Measurements from ENCODE around the gene TCERG1L. TPM values are rescaled to one million over a fixed set of nuclear protein-coding genes. Genes with fewer than 3 reads are reported as not detected.

Gene TCERG1L
- polyA plus RNA-seq, 1 donor from 2014 or later = 0.53 TPM

DNA sequence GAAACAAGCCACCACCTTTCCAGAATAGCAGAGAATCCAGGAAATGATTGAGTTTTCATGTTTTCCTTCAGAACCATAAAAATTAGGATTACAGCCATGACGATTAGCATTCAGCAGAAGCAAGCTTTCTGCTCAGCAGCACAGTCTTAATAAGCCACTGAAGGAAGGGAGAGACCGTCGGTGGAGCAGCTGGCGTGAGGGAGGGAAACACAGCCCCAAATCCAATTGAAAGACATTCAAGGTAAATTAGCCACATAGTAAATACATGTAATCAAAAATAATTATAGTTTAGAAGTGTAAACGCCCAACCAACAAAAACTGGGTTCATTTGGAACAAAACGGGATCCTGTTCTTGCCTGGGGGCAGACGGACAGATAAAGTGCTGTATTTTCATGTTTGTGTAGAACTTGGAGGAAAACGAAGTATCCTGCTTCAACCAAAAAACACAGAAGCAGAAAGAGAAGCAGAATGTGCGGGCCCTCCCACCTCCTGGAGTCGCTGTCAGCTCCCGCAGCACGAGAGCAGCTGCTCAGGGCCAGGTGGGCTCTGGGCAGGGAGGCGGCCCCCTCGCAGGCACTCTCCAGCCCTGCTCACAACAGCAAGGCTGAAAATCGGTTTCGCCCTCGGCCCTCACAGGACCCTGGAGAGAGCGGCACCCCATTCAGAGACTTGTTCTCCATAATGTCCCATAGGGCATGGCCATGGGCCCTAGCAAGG, 84.9 kb downstream of the TCERG1L start:
- Histone ChIP-seq H3K9ac (ENCODE audit: low read length) (no peak overlapping the region), H3K79me2 (replicated peaks; ENCODE audit: insufficient read depth, low read length) (no peaks in the 10 kb centered on the region), H3K36me3 (ENCODE audit: insufficient read depth, low read length) (no peaks in the 10 kb centered on the region), H2AFZ (ENCODE audit: low read depth, low read length) (no peak overlapping the region), H3K27ac (ENCODE audit: low read length) (no peak overlapping the region), H4K20me1 (ENCODE audit: insufficient read depth) (no peaks in the 10 kb centered on the region), H3K9me3 (ENCODE audit: low read length) (no peaks in the 10 kb centered on the region), H3K9me2 (ENCODE audit: insufficient read depth, low read length) (no peaks in the 10 kb centered on the region), H3K4me3 (ENCODE audit: low read length) (no peak overlapping the region), H3K27me3 (ENCODE audit: insufficient read depth, low read depth, low read length) (no peaks in the 10 kb centered on the region), H3K4me2 (ENCODE audit: low read length) (no peak overlapping the region), H3F3A (ENCODE audit: insufficient read depth, low read length, poor library complexity, severe bottlenecking) (no peaks in the 10 kb centered on the region)
- TF ChIP-seq RAD21 (conservative IDR thresholded peaks at IDR 0.05) (no peak), SMC3 (conservative IDR thresholded peaks at IDR 0.05; ENCODE audit: poor library complexity) (no peak), POLR2AphosphoS5 (IDR thresholded peaks at IDR 0.05) (no peak), EZH2 (IDR thresholded peaks at IDR 0.05; ENCODE audit: borderline replicate concordance, insufficient read depth, low read length, poor library complexity, severe bottlenecking) (no peak), CTCF (IDR thresholded peaks at IDR 0.05; ENCODE audit: poor library complexity, severe bottlenecking) (no peak), MXI1 (conservative IDR thresholded peaks at IDR 0.05; ENCODE audit: poor library complexity, severe bottlenecking) (no peak), TAF1 (IDR thresholded peaks at IDR 0.05; ENCODE audit: low read depth) (no peak), EP300 (conservative IDR thresholded peaks at IDR 0.05; ENCODE audit: poor library complexity, severe bottlenecking) (no peak)
- TF ChIP-seq, protein P1, sequence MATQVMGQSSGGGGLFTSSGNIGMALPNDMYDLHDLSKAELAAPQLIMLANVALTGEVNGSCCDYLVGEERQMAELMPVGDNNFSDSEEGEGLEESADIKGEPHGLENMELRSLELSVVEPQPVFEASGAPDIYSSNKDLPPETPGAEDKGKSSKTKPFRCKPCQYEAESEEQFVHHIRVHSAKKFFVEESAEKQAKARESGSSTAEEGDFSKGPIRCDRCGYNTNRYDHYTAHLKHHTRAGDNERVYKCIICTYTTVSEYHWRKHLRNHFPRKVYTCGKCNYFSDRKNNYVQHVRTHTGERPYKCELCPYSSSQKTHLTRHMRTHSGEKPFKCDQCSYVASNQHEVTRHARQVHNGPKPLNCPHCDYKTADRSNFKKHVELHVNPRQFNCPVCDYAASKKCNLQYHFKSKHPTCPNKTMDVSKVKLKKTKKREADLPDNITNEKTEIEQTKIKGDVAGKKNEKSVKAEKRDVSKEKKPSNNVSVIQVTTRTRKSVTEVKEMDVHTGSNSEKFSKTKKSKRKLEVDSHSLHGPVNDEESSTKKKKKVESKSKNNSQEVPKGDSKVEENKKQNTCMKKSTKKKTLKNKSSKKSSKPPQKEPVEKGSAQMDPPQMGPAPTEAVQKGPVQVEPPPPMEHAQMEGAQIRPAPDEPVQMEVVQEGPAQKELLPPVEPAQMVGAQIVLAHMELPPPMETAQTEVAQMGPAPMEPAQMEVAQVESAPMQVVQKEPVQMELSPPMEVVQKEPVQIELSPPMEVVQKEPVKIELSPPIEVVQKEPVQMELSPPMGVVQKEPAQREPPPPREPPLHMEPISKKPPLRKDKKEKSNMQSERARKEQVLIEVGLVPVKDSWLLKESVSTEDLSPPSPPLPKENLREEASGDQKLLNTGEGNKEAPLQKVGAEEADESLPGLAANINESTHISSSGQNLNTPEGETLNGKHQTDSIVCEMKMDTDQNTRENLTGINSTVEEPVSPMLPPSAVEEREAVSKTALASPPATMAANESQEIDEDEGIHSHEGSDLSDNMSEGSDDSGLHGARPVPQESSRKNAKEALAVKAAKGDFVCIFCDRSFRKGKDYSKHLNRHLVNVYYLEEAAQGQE (IDR thresholded peaks at IDR 0.05; ENCODE audit: borderline replicate concordance) = no peak

DNA sequence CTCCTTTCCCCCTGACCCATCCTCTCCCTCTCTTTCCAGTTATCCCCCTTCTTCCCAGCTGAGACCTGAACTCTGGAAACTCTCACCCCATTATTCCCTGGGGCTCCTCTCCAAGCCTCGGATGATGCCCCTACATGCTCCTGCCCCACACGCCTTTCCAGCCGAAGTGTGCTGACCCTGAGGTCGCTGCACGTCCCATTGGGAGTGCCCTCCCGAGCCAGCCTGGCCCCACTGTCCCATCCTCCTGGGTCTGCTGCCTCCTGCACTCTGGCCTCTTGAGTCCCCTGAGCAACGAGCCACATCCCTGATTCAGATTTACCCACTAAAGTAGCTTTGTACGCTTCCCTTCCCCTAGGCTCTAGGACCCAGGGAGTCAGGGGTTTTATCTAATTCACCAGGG, 87.4 kb downstream of the TCERG1L start:
- TF ChIP-seq POLR2AphosphoS5 (IDR thresholded peaks at IDR 0.05) (no peak), CTCF (IDR thresholded peaks at IDR 0.05; ENCODE audit: poor library complexity, severe bottlenecking) (no peak), RAD21 (conservative IDR thresholded peaks at IDR 0.05) (no peak), EZH2 (IDR thresholded peaks at IDR 0.05; ENCODE audit: borderline replicate concordance, insufficient read depth, low read length, poor library complexity, severe bottlenecking) (no peak), MXI1 (conservative IDR thresholded peaks at IDR 0.05; ENCODE audit: poor library complexity, severe bottlenecking) (no peak), SMC3 (conservative IDR thresholded peaks at IDR 0.05; ENCODE audit: poor library complexity) (no peak), TAF1 (IDR thresholded peaks at IDR 0.05; ENCODE audit: low read depth) (no peak), EP300 (conservative IDR thresholded peaks at IDR 0.05; ENCODE audit: poor library complexity, severe bottlenecking) (no peak)
- TF ChIP-seq, protein P1 (IDR thresholded peaks at IDR 0.05; ENCODE audit: borderline replicate concordance) = no peak
- Histone ChIP-seq H3K27me3 (ENCODE audit: insufficient read depth, low read depth, low read length) (no peaks in the 10 kb centered on the region), H2AFZ (ENCODE audit: low read depth, low read length) (no peak overlapping the region), H3K27ac (ENCODE audit: low read length) (no peak overlapping the region), H3F3A (ENCODE audit: insufficient read depth, low read length, poor library complexity, severe bottlenecking) (no peaks in the 10 kb centered on the region), H3K9me3 (ENCODE audit: low read length) (no peaks in the 10 kb centered on the region), H3K36me3 (ENCODE audit: insufficient read depth, low read length) (no peaks in the 10 kb centered on the region), H3K79me2 (replicated peaks; ENCODE audit: insufficient read depth, low read length) (no peaks in the 10 kb centered on the region), H3K9me2 (ENCODE audit: insufficient read depth, low read length) (no peaks in the 10 kb centered on the region), H3K9ac (ENCODE audit: low read length) (no peak overlapping the region), H4K20me1 (ENCODE audit: insufficient read depth) (no peaks in the 10 kb centered on the region), H3K4me2 (ENCODE audit: low read length) (no peak overlapping the region), H3K4me3 (ENCODE audit: low read length) (no peak overlapping the region)
